GM23338 (cell line): ENCODE data around the gene CUEDC1. TPM values are rescaled to one million over a fixed set of nuclear protein-coding genes. Genes with fewer than 3 reads are reported as not detected.

Experiments
- ATAC-seq: fragments of 200-7000 bp; cut with Tn5 transposase; 3 replicates; pipeline ENCODE4 v1.9.1; 2020
- DNase-seq: peaks from one replicate; pipeline ENCODE4 v3.0.0-alpha.2; 2015; ENCODE audit warnings: low spot score
- H2AFZ ChIP-seq: fragments of 200-600 bp; sonication (generic); 2 replicates; pipeline ENCODE4 v1.8.0; 2016; ENCODE audit warnings: antibody characterized with exemption, mild to moderate bottlenecking, moderate library complexity
- H3F3A ChIP-seq: fragments of 200-600 bp; sonication (generic); replicated peaks from 2 replicates; pipeline ENCODE4 v1.8.0; 2017; ENCODE audit warnings: antibody characterized with exemption, mixed run types, low read depth
- H3K27ac ChIP-seq: fragments of 200-600 bp; sonication (generic); 2 replicates; pipeline ENCODE4 v1.6.1; 2016; ENCODE audit warnings: low read depth
- H3K27me3 ChIP-seq: fragments of 200-600 bp; sonication (generic); 2 replicates; pipeline ENCODE4 v1.8.0; 2016; ENCODE audit warnings: mild to moderate bottlenecking, mixed run types, moderate library complexity; ENCODE audit not compliant: insufficient read depth
- H3K36me3 ChIP-seq: fragments of 200-600 bp; sonication (generic); 2 replicates; pipeline ENCODE4 v1.8.0; 2016; ENCODE audit warnings: mild to moderate bottlenecking; ENCODE audit not compliant: insufficient read depth
- H3K4me1 ChIP-seq: fragments of 200-600 bp; sonication (generic); 2 replicates; pipeline ENCODE4 v1.8.0; 2016; ENCODE audit warnings: mild to moderate bottlenecking, moderate library complexity; ENCODE audit not compliant: insufficient read depth
- H3K4me2 ChIP-seq: fragments of 200-600 bp; sonication (generic); 2 replicates; pipeline ENCODE4 v1.7.1; 2017; ENCODE audit warnings: mixed run types
- H3K4me3 ChIP-seq: fragments of 200-600 bp; sonication (generic); 2 replicates; pipeline ENCODE4 v1.6.1; 2016; ENCODE audit warnings: mixed run types
- H3K79me2 ChIP-seq: fragments of 200-600 bp; sonication (generic); replicated peaks from 2 replicates; pipeline ENCODE4 v1.8.0; 2017; ENCODE audit warnings: mild to moderate bottlenecking; ENCODE audit not compliant: insufficient read depth
- H3K9me2 ChIP-seq: fragments of 200-600 bp; sonication (generic); 2 replicates; pipeline ENCODE4 v1.8.0; 2017; ENCODE audit not compliant: insufficient read depth
- H4K20me1 ChIP-seq: fragments of 200-600 bp; sonication (generic); replicated peaks from 2 replicates; pipeline ENCODE4 v1.8.0; 2017; ENCODE audit warnings: mild to moderate bottlenecking; ENCODE audit not compliant: insufficient read depth
- H3K27ac Mint-ChIP-seq: 2 replicates; pipeline ENCODE4 v1.8.0; 2020; ENCODE audit warnings: inconsistent platforms, mild to moderate bottlenecking, moderate library complexity, mixed read lengths
- H3K27me3 Mint-ChIP-seq: 3 replicates; pipeline ENCODE4 v1.8.0; 2022; ENCODE audit warnings: low read depth, mild to moderate bottlenecking, moderate library complexity, mixed read lengths, inconsistent platforms; ENCODE audit not compliant: insufficient read depth, poor library complexity
- H3K36me3 Mint-ChIP-seq: 3 replicates; pipeline ENCODE4 v1.8.0; 2021; ENCODE audit warnings: low read depth, mild to moderate bottlenecking, inconsistent platforms, moderate library complexity, mixed read lengths
- H3K4me1 Mint-ChIP-seq: 3 replicates; pipeline ENCODE4 v1.8.0; 2020; ENCODE audit warnings: mild to moderate bottlenecking, inconsistent platforms, mixed read lengths
- H3K4me3 Mint-ChIP-seq: 3 replicates; pipeline ENCODE4 v1.8.0; 2021; ENCODE audit warnings: moderate library complexity, mild to moderate bottlenecking, inconsistent platforms, mixed read lengths
- H3K9me3 Mint-ChIP-seq: 3 replicates; pipeline ENCODE4 v1.8.0; 2020; ENCODE audit warnings: moderate library complexity, mild to moderate bottlenecking, inconsistent platforms, mixed read lengths
- CREB1 ChIP-seq: fragments of 250-450 bp; sonication (Bioruptor Pico); IDR thresholded peaks from 2 replicates; pipeline ENCODE4 v1.5.0; 2020; ENCODE audit warnings: low read depth, mild to moderate bottlenecking, moderate library complexity
- EZH2 ChIP-seq: fragments of 200-600 bp; sonication (generic); IDR thresholded peaks from one replicate; pipeline ENCODE4 v1.8.0; 2017; ENCODE audit warnings: antibody characterized with exemption, mild to moderate bottlenecking, low read depth; ENCODE audit not compliant: unreplicated experiment
- EZH2phosphoT487 ChIP-seq: fragments of 200-600 bp; sonication (generic); IDR thresholded peaks from one replicate; pipeline ENCODE4 v1.8.1; 2018; ENCODE audit warnings: antibody characterized with exemption; ENCODE audit not compliant: unreplicated experiment
- JUNB ChIP-seq: IDR thresholded peaks from one replicate; pipeline ENCODE4 v1.6.1; 2016; ENCODE audit warnings: antibody characterized with exemption; ENCODE audit not compliant: unreplicated experiment
- NANOG ChIP-seq: IDR thresholded peaks from 2 replicates; pipeline ENCODE4 v1.6.1; 2016; ENCODE audit warnings: antibody characterized with exemption, borderline replicate concordance
- POLR2AphosphoS5 ChIP-seq: IDR thresholded peaks from 2 replicates; pipeline ENCODE4 v1.6.1; 2016; ENCODE audit warnings: antibody characterized with exemption, low read depth
- STAT1 ChIP-seq: IDR thresholded peaks from one replicate; pipeline ENCODE4 v1.6.1; 2016; ENCODE audit warnings: antibody characterized with exemption; ENCODE audit not compliant: unreplicated experiment
- ZNF114 ChIP-seq: fragments of 250-450 bp; sonication (Bioruptor Pico); IDR thresholded peaks from 2 replicates; pipeline ENCODE4 v1.5.0; 2020; ENCODE audit warnings: mild to moderate bottlenecking, moderate library complexity
- ZNF331 ChIP-seq: fragments of 250-450 bp; sonication (Bioruptor Pico); IDR thresholded peaks from 2 replicates; pipeline ENCODE4 v1.5.0; 2020; ENCODE audit warnings: low read depth, mild to moderate bottlenecking, moderate library complexity
- polyA plus RNA-seq: library from polyadenylated mRNA; unstranded; fragments of >200 nt; fragmentation: Nextera tagmentation; extraction: Ambion mirVana; gene quantifications from 2 replicates; pipeline ENCODE4 v1.2.1, GENCODE V29; 2016
- total RNA-seq: library from RNA; depleted of rRNA; stranded (reverse); fragments of >200 nt; shearing (Covaris generic); gene quantifications from 2 replicates; pipeline ENCODE4 v1.2.3, GENCODE V29; 2014
- TF ChIP-seq, protein P1 (sequence below): fragments of 250-450 bp; sonication (Bioruptor Pico); IDR thresholded peaks from 2 replicates; pipeline ENCODE4 v1.5.0; 2020; ENCODE audit warnings: mild to moderate bottlenecking, moderate library complexity
- TF ChIP-seq, protein P2 (sequence below), 2 experiments: fragments of 200-600 bp in 1 of 2; sonication (generic) in 1 of 2; conservative IDR thresholded peaks; 2 replicates each; pipeline versions ENCODE4 v1.5.1 to v1.6.1; 2016 to 2017; ENCODE audit warnings: antibody characterized with exemption in 2 of 2, low read depth in 2 of 2, mild to moderate bottlenecking in 2 of 2, moderate library complexity in 1 of 2
- TF ChIP-seq, protein P3 (sequence below): IDR thresholded peaks from 2 replicates; pipeline ENCODE4 v1.6.1; 2016; ENCODE audit warnings: antibody characterized with exemption
- TF ChIP-seq, protein P4 (sequence below): IDR thresholded peaks from one replicate; pipeline ENCODE4 v1.6.1; 2018; ENCODE audit warnings: antibody characterized with exemption; ENCODE audit not compliant: unreplicated experiment

CUEDC1 gene
- total and polyA plus RNA-seq, 2 experiments from 2014 or later: 3.0 to 7.7 TPM

DNA sequence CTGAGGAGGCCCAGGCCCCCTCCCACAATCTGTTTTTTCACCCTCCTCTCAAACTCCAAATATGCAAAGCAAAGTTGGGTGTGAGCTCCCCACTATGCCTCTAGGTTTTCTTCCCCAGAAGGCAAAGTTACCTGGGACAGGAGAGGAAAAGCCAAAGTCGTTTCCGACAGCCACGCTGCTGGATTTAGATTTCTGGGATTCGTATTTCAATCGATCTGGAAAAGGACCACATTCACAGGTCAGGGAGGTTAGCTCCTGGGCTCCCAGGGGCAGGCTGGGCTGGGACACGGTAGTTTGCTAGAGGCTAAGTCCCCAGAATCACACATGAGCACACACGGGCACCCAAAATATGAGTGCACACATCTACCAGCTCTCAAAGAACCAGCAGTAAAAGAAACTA lies 84.1 kb downstream of the CUEDC1 start:
- no peak for ATAC-seq
- H4K20me1 ChIP-seq: no peaks in the 10 kb centered on the region
- DNase-seq: no peak
- H3K4me2 ChIP-seq: no peak overlapping the region
- Mint-ChIP-seq H3K9me3 (no peaks in the 10 kb centered on the region), H3K4me3 (no peak overlapping the region), H3K4me1 (peaks cover 67% of the 10 kb centered on the region), H3K27ac (no peak overlapping the region), H3K27me3 (peaks cover 7% of the 10 kb centered on the region), H3K36me3 (peaks cover 16% of the 10 kb centered on the region)
- H3K36me3 ChIP-seq: no peaks in the 10 kb centered on the region; the same call in 1 of the 2 replicates
- no peaks in the 10 kb centered on the region for H3K79me2 ChIP-seq
- no peak overlapping the region for H2AFZ ChIP-seq
- H3K9me2 ChIP-seq: no peaks in the 10 kb centered on the region
- H3F3A ChIP-seq: 0 out of 2 replicates have a peak, but pooled peaks cover 7% of the 10 kb centered on the region
- no peak overlapping the region for H3K4me3 ChIP-seq
- peaks cover 43% of the 10 kb centered on the region for H3K4me1 ChIP-seq
- H3K27me3 ChIP-seq: 0 out of 2 replicates have a peak, but pooled peaks cover under 1% of the 10 kb centered on the region
- TF ChIP-seq EZH2 (no peak), STAT1 (no peak), EZH2phosphoT487 (no peak), ZNF114 (CRISPR knock-in tag) (no peak), CREB1 (no peak), NANOG (no peak), JUNB (no peak), POLR2AphosphoS5 (no peak), ZNF331 (CRISPR knock-in tag) (no peak)
- TF ChIP-seq, protein P1, sequence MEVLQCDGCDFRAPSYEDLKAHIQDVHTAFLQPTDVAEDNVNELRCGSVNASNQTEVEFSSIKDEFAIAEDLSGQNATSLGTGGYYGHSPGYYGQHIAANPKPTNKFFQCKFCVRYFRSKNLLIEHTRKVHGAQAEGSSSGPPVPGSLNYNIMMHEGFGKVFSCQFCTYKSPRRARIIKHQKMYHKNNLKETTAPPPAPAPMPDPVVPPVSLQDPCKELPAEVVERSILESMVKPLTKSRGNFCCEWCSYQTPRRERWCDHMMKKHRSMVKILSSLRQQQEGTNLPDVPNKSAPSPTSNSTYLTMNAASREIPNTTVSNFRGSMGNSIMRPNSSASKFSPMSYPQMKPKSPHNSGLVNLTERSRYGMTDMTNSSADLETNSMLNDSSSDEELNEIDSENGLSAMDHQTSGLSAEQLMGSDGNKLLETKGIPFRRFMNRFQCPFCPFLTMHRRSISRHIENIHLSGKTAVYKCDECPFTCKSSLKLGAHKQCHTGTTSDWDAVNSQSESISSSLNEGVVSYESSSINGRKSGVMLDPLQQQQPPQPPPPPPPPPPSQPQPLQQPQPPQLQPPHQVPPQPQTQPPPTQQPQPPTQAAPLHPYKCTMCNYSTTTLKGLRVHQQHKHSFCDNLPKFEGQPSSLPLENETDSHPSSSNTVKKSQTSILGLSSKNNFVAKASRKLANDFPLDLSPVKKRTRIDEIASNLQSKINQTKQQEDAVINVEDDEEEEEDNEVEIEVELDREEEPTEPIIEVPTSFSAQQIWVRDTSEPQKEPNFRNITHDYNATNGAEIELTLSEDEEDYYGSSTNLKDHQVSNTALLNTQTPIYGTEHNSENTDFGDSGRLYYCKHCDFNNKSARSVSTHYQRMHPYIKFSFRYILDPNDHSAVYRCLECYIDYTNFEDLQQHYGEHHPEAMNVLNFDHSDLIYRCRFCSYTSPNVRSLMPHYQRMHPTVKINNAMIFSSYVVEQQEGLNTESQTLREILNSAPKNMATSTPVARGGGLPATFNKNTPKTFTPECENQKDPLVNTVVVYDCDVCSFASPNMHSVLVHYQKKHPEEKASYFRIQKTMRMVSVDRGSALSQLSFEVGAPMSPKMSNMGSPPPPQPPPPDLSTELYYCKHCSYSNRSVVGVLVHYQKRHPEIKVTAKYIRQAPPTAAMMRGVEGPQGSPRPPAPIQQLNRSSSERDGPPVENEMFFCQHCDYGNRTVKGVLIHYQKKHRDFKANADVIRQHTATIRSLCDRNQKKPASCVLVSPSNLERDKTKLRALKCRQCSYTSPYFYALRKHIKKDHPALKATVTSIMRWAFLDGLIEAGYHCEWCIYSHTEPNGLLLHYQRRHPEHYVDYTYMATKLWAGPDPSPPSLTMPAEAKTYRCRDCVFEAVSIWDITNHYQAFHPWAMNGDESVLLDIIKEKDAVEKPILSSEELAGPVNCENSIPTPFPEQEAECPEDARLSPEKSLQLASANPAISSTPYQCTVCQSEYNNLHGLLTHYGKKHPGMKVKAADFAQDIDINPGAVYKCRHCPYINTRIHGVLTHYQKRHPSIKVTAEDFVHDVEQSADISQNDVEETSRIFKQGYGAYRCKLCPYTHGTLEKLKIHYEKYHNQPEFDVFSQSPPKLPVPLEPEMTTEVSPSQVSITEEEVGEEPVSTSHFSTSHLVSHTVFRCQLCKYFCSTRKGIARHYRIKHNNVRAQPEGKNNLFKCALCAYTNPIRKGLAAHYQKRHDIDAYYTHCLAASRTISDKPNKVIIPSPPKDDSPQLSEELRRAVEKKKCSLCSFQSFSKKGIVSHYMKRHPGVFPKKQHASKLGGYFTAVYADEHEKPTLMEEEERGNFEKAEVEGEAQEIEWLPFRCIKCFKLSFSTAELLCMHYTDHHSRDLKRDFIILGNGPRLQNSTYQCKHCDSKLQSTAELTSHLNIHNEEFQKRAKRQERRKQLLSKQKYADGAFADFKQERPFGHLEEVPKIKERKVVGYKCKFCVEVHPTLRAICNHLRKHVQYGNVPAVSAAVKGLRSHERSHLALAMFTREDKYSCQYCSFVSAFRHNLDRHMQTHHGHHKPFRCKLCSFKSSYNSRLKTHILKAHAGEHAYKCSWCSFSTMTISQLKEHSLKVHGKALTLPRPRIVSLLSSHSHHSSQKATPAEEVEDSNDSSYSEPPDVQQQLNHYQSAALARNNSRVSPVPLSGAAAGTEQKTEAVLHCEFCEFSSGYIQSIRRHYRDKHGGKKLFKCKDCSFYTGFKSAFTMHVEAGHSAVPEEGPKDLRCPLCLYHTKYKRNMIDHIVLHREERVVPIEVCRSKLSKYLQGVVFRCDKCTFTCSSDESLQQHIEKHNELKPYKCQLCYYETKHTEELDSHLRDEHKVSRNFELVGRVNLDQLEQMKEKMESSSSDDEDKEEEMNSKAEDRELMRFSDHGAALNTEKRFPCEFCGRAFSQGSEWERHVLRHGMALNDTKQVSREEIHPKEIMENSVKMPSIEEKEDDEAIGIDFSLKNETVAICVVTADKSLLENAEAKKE (CRISPR knock-in tag): no peak
- TF ChIP-seq, protein P2, sequence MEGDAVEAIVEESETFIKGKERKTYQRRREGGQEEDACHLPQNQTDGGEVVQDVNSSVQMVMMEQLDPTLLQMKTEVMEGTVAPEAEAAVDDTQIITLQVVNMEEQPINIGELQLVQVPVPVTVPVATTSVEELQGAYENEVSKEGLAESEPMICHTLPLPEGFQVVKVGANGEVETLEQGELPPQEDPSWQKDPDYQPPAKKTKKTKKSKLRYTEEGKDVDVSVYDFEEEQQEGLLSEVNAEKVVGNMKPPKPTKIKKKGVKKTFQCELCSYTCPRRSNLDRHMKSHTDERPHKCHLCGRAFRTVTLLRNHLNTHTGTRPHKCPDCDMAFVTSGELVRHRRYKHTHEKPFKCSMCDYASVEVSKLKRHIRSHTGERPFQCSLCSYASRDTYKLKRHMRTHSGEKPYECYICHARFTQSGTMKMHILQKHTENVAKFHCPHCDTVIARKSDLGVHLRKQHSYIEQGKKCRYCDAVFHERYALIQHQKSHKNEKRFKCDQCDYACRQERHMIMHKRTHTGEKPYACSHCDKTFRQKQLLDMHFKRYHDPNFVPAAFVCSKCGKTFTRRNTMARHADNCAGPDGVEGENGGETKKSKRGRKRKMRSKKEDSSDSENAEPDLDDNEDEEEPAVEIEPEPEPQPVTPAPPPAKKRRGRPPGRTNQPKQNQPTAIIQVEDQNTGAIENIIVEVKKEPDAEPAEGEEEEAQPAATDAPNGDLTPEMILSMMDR (conservative IDR thresholded peaks at IDR 0.05; ENCODE audit: low read depth in 2 of 2): no peak
- TF ChIP-seq, protein P3, sequence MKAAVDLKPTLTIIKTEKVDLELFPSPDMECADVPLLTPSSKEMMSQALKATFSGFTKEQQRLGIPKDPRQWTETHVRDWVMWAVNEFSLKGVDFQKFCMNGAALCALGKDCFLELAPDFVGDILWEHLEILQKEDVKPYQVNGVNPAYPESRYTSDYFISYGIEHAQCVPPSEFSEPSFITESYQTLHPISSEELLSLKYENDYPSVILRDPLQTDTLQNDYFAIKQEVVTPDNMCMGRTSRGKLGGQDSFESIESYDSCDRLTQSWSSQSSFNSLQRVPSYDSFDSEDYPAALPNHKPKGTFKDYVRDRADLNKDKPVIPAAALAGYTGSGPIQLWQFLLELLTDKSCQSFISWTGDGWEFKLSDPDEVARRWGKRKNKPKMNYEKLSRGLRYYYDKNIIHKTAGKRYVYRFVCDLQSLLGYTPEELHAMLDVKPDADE: no peak
- TF ChIP-seq, protein P4, sequence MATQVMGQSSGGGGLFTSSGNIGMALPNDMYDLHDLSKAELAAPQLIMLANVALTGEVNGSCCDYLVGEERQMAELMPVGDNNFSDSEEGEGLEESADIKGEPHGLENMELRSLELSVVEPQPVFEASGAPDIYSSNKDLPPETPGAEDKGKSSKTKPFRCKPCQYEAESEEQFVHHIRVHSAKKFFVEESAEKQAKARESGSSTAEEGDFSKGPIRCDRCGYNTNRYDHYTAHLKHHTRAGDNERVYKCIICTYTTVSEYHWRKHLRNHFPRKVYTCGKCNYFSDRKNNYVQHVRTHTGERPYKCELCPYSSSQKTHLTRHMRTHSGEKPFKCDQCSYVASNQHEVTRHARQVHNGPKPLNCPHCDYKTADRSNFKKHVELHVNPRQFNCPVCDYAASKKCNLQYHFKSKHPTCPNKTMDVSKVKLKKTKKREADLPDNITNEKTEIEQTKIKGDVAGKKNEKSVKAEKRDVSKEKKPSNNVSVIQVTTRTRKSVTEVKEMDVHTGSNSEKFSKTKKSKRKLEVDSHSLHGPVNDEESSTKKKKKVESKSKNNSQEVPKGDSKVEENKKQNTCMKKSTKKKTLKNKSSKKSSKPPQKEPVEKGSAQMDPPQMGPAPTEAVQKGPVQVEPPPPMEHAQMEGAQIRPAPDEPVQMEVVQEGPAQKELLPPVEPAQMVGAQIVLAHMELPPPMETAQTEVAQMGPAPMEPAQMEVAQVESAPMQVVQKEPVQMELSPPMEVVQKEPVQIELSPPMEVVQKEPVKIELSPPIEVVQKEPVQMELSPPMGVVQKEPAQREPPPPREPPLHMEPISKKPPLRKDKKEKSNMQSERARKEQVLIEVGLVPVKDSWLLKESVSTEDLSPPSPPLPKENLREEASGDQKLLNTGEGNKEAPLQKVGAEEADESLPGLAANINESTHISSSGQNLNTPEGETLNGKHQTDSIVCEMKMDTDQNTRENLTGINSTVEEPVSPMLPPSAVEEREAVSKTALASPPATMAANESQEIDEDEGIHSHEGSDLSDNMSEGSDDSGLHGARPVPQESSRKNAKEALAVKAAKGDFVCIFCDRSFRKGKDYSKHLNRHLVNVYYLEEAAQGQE: no peak
- no peak overlapping the region for H3K27ac ChIP-seq
